ENCODE results near the gene DOCK1.
"Not testable (repeated sequence)": the region's sequence is repeated elsewhere in the genome, so short reads cannot be mapped to it uniquely, and the experiment has no call there.

Gene DOCK1

DNA sequence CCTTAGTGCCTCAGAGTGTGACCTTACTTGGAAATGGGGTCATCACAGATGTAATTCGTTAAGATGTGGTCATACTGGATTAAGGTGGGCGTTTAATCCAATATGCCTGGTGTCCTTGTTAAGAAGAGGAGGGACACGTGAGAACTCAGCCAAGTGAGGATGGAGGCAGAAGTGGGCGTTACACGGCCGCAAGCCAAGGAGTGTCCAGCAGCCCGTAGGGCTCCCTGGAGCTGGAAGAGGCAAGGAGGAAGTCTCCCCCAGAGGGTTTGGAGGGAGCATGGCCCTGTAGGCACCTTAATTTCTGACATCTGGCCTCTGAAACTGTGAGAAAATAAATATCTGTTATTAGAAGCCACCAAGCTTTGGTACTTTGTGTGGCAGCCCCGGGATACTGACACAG lies 21.3 kb downstream of the DOCK1 start:
- no peak for DNase-seq (ENCODE audit: low read depth)

DNA sequence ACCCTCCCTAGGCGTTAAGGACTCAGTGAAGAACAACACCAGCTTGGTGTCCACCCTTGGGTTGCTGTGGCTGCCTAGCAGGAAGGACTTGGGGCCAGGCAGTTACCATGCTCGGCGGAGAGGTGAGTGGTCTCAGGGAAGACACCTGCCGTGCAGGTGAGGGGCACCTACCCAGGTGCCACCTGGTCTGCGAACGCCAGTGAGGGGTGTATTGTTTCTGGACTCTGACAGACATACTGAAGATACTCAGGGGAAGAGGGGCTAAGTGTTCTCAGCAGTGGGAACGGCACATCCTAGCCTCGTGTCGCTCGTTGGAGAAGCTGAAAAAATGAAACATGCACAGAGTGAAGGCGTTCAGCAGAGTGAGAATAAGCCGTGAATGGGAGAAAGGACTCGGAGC lies 22.6 kb downstream of the DOCK1 start:
- no peak for DNase-seq (ENCODE audit: low read depth)

DNA sequence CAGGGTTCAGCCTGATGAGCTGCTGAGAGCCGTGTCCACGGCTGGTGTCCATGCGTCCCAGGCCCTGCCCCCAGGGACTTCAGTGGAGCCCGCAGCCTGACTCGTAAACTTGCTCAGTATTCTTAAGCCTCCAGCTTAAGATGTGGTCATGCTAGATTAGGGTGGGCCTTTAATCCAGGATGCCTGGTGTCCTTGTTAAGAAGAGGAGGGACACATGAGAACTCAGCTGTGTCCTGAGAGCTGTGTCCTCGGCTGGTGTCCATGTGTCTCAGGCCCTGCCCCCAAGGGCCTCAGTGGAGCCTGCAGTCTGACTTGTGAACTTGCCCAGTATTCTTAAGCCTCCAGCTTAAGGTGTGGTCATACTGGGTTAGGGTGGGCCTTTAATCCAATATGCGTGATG lies 23.0 kb downstream of the DOCK1 start:
- DNase-seq (ENCODE audit: low read depth), result no peak

DNA sequence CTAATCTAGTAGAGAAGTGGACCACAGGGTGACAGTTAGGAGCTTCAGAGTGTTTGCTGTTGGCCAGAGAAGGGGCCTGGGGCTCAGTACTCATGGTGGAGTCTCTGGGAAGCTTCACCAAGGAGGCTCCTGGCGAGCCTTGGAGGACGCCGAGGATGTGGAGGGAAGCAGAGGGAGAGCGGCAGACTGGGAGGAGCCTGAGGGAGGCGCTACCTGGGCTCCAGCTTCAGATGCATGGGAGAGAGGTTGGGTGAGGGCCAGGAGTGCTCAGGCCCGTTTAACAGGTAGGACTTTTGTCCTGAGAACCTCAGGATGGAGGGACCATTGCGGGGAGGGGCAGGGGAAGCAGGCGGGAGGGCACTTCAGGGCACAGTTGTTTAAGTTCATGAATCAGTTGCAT lies 24.2 kb downstream of the DOCK1 start:
- no peak for DNase-seq (ENCODE audit: low read depth)

DNA sequence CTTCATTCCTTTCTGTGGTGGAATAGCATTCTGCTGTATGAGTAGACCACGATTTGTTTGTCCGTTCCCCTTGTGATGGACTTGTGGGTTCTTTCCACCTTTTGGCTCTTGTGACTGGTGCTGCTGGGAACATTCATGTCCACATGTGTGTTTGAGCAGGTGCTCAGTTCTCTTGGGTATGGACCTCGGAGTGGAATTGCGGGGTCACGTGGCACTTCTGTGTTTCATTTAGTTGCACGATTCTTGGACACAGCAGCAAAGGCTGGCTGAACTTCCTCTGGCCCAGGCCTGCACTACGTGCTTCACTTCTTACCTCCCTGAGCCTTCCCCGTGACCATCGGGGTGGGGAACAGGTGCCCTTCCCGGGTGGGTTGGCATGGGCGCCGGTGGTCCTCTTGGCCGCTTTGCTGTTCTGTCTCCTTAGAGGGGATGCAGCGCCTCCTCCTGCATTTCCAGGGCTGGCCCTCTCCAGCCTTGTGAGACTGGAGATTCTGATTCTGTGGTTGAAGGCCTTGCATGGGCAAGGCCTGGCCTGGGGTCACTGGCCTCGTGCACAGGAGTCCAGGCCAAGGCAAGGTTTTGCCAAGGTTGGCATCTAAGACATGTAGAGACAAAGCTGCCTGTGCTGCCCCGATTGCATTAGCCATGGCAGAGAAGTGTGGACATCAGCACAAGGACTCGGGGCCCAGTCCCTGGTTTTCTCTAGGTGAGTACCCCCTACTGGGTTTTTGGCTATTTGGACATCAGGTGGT lies 25.1 kb downstream of the DOCK1 start:
- no peak for DNase-seq (ENCODE audit: low read depth)

DNA sequence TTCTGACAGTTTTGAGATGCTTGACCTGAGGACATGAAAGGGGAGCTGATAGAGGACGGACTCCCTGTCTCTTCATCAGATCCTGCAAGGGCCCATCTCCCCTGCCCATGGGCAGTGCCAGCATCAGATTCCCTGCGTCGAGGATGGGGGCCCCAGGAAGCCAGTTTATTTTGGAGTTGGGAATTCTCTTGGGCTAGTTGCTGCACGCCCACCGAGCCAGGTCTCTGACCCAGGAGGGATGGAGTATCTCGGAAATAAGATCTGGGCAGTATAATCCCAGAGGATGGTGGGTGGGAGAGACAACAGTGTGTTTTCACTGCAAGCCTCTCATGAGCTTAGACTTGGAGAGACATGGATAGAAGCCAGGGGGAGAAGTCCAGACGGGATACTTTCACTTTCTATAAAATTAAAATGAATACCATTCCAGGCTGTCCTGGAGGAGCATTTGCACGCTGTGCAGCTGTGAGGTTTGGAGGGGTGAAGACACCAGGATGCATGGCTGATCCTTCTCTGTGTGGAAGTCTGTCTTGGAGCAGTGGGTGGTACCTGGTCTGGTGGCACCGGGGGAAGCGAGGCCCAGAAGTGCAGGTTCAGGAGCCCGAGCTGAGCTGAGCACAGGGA lies 25.8 kb downstream of the DOCK1 start:
- no peak for DNase-seq (ENCODE audit: low read depth)

DNA sequence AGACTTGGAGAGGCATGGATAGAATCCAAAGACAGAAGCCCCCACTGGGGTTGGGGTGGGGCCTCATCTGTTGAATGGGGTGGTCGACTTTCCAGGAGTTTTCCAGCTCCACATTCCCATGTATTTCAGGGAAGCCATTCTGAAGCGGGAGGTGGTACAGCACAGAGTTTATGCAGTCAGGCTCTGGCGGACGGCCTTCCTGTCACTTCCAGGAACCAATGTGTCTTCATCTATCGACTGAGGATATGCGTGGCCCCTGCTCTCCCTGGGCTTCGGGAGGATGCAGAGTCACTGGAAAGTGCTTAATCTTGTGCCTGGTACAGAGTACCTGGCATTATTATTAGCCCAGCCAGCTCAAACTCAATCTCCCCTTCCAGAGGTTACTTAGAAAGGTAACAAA lies 26.3 kb downstream of the DOCK1 start:
- no peak for DNase-seq (ENCODE audit: low read depth)

DNA sequence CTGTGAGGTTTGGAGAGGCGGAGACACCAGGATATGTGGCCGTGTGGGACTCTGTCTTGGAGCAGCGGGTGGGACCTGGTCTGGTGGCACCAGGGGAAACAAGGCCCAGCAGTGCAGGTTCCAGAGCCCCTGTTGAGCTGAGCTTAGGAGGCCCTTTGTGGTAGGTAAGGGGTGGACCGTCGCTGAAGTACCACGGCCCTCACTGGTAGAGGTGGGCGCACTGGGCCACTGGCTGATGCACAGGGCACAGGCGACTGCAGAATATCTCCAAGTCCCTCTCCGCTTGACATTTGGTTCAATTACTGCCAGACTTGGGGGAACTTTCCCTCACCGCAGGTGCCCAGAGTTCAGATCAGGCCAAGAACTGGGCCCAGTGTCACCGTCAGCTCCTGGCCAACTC lies 27.3 kb downstream of the DOCK1 start:
- no peak for DNase-seq (ENCODE audit: low read depth)

DNA sequence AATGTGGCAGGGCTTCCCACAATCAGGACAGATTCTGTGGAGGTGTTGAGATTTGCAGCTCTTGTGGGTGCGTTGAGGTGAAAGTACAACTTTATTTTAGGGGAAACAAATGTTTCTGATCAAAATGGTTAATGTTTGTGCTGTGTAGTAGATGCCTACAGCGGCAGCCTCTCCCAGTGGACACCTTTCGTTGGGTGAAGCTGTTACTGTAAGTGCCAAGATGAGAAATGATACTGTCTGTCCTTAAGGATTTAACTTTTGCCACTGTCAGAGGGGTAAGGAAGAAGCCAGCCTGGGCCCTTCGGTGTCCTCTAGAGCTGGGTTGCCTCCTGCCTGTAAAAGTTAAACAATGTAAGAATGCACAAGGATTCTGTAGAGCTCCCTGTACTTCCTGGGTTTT lies 27.9 kb downstream of the DOCK1 start:
- DNase-seq (ENCODE audit: low read depth), result no peak

DNA sequence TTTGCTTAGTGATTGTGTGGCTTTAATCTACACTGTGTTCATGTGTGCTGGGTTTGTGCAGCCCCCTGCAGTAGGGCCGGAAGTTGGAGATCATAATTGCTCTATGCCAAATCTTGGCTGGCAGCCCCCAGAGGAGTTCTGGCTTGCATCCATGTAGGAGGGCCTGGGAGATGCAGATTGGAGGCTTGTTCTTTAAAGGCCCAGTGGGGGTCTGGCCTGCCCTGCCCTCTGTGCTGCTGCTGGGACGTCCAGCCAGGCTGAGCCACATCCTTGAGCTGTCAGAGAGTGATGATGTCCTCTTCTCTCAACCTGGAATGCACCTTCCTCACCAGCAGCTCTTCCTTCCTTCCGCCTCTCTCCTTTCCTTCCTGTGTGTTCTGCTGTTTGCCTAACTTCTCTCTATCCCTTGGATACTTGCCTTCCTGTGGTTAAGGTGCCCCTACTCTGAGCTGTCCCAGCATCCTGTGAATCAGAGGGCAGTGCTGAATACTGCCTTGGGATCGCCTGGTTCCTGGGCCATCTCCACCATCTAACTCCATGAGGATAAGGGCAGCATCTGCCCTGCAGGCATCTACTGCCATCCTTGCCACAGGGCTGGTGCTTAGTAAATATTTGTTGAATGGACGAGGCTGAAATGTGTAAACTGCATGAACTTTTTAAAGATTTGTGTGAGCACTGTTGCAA lies 30.2 kb downstream of the DOCK1 start:
- DNase-seq (ENCODE audit: low read depth), result no peak

DNA sequence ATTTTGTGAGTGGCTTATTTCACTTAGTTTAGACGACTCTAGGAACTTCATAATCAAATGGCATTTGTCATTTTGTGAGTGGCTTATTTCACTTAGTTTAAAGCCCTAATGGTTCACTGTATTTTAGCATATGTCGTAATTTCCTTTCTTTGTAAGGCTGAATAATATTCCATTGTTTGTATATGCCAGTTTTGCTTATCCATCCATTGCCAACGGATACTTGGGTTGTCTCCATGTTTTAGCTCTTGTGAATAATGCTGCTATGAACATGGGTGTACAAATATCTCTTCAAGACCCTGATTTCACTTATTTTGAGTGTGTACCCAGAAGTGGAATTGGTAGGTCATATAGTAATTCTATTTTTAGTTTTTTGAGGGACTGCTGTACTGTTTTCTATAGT lies 31.8 kb downstream of the DOCK1 start:
- DNase-seq (ENCODE audit: low read depth), result no peak

DNA sequence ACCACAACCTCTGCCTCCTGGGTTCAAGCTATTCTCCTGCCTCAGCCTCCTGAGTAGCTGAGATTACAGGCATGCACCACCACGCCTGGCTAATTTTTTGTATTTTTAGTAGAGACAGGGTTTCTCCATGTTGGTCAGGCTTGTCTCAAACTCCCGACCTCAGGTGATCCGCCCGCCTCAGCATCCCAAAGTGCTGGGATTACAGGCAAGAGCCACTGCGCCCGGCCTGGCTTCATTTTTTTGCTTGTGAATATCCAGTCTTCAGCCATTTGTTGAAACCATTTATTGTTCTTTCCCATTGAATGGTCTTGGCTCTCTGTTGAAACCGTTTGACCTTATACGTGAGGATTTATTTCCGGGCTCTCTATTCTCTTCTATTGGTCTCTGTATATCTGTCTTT lies 32.9 kb downstream of the DOCK1 start:
- not testable (repeated sequence) for DNase-seq (ENCODE audit: low read depth)

DNA sequence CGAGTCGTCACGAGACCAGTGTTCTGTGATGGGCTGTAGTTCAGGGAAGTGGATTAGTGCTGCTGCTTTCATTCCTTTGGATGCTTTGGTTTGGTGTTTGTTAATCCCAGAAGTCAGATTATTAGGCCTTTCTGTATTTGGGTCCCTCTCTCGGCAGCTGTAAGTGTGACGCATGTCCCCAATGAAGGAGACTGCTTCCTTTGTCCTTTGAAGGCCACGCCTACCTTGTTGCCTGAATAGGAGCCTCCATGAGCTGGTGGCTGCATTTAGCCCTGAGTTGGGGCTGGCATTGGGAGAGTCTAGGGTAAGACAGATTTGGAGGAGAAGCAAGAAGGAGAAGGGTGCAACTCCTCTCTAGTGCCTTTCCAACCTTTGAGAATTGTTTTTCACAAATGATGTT lies 34.5 kb downstream of the DOCK1 start:
- no peak for DNase-seq (ENCODE audit: low read depth)

DNA sequence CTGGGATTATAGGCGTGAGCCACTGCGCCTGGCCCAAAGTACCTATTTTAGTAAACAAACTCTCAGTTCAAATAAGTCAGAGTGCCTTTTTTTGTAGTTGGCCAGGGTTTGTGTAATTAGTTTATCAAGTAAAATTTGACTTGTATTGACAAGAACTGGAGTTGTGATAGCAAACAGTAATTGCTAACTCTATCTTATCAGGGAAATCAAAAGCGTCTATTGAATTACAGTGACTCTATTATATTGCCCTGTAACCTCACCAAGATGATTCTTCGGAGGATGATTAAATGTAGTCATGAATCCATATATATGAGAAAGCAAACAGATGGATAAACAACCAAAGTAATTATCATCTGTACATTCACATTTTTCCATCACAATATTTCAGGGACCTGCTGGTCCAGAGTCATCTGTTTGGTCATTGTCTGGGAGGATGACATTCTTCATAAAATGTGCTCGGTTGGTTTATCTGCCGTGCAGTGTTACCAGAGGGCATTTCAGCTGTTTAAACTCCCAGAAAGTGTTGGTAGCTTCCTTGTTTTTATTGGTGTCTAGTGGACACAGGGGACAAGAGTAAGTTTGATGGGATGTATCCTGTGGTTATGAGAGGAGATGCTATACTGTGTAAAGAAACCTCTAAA lies 35.6 kb downstream of the DOCK1 start:
- DNase-seq (ENCODE audit: low read depth), result no peak

DNA sequence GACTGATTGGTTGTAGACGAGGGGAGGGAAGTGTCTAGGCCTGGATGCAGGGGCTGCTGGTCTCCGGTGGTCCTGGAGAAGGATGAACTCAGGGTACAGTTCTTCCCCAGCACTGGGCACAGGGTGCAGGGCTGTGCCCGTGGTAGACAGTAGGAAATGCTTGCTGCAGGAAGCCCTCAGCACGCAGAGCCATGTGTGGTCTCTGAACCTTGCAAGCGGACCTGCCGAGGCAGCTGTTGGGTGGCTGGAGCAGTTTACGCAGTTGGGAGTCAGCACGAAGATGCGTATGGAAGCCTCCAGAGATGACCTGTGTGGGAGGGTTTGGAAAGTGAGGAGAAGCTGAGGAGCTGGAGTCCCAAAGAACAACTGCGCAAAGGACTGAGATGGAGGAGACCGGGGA lies 39.0 kb downstream of the DOCK1 start:
- no peak for DNase-seq (ENCODE audit: low read depth)

DNA sequence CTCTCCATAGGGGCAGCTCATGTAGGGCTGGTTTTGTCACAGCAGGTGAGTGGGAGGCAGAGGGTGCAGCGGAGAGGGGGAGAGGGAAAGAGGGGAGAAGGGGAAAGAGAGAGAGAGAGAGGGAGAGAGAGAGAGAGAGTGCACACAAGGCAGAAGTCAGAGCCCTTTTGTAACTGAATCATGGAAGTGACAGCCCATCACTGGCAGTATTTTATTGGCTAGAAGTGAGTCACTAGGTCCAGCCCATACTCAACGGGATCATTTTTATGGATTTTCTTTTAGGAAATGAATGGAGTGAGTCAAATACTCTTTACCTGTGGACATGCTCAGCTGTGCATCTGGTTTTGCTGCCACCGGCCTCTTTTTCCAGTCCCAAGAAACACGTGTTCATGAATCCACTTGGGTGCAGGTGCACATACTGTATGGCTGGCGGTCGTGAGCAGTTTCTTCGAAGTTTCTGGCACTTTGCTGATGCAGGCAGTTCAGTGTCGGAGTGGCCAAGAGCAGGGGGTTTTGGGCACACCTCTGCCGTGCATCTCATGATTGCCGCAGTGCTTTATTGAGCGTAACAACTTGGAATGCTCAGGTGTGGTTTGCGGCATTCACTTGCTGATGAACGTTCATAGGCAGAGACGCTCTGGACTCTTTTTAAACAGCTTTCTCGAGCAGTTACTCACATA lies 40.3 kb downstream of the DOCK1 start:
- no peak for DNase-seq (ENCODE audit: low read depth)

DNA sequence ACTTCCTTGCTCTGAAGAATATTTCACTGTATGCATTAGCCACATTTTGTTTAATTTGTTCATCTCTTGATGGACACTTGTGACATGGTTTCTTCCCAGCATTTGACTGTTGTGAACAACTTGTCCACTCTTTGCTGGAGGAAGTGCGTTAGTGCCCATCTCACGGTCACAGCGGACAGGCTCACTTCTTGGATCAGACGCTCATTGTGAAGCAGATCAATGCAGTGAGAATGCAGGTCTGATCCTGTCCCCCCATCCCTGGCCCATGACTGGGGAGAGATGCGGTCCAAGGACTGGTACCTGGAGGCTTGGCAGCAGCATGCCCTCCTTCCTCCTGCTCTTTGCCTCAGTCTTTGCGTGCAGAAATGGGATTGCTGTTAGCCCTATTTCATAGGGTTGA lies 41.5 kb downstream of the DOCK1 start:
- DNase-seq (ENCODE audit: low read depth), result no peak

DNA sequence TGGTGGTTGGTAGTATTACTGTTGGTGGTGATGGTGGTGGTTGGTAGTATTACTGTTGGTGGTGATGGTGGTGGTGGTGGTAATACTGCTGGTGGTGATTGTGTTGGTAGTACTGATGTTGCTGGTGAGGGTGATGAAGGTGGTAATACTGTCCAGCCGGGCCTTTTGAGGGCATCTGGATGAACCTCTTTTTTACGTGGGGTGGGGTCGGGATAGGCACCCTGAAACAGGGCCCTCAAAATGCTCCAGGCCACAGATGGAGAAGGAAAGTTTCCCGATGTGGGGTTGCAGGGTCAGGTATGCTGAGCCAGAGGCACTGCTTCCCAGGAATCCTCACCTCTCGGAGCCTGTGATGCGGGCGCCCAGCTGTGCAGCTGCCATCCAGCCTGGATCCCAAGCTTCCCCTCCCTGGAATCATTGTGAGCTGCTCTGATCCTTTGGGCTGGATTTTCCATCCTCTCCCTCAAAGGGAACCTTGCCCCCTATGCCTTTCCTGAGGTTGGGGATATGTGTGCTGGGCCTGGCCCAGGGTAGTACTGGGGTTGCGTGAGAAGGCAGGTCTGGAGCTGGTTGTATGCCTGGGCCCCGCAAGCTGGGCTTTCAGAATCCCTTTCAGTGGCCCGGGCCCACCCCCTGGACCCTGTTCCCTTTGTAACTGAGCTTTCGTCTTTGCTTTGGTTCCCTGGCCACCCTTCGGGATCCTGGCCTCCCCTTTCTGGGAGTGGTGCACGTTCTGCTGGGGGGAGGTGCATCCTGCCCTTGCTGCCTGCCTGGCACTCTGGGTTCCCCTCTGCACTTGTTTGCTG lies 43.3 kb downstream of the DOCK1 start:
- DNase-seq (ENCODE audit: low read depth), result no peak

DNA sequence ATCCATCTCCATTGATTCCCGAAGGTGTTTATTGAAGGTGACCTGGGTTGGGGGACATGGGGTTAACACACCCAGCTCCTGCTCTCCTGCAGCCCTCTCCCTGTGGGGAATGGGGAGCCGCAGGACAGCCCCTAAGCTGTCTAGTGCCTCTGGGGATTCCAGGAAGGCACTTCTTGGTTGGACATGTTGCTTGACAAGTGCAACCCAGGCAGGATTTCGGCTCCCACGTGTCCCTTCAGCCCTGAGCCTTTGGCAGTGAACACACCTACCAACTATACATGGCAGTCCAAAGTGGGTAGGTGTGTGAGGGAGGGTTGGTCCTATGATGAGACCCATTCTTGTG lies 43.9 kb downstream of the DOCK1 start:
- no peak for DNase-seq (ENCODE audit: low read depth)

DNA sequence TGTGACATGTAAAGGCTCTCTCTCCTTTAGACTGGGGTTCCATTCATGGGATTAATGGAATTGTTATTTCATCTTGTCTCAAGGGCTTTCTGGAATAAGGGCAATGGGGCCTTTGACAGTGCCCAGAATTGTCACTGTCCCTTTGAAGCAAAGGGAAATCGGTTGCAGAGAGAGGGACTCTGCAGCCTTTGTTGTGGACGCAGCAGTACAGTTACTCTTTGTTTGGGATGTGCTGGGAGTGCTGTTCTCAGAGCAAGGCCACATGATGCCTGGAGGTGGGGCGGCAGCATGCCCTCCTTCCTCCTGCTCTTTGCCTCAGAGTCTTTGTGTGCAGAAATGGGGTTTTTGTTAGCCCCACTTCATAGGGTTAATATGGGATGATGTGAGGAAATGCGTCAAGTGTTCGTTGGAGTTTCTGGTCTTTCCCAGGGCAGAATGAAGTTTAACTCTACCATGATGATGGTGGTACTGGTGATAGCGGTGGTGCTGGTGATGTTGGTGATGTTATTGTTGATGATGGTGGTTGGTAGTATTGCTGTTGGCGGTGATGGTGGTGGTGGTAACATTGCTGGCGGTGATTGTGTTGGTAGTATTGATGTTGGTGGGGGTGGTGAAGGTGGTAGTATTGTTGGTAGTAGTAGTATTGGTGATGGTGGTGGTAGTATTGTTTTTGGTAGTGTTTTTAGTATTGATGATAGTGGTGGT lies 45.3 kb downstream of the DOCK1 start:
- no peak for DNase-seq (ENCODE audit: low read depth)

DNA sequence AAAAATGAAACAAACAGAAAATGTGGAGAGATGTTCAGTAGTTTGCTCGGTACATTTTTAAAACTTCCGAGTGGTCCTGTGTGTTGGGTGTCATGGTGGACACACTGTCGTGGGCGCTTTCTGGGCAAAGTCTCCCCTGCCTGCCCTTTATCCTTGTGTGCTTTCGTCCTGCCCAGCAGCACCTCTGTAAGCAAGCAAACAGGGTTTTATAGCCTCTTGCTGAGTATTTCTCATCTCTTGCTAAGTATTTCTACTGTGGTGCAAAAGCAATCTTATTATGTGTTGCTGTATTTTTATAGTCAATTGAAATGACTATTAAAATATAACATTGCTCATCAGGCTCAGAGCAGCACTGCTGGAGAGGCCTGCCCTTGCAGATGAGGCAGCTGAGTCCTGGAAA lies 48.7 kb downstream of the DOCK1 start:
- no peak for DNase-seq (ENCODE audit: low read depth)

All from stimulated activated CD4-positive, alpha-beta T cell treated with anti-CD3 and anti-CD28 coated beads, Interleukin-2, amount 100 ng/mL, for 4 hours (primary cell).